H1 (cell line): ENCODE results near the gene RHOBTB1. TPM values are rescaled to one million over a fixed set of nuclear protein-coding genes. Genes with fewer than 3 reads are reported as not detected.
A peak's percentile ranks its signal among the peaks of the same experiment; 100 is the strongest.

Experiments used
- CTCF ChIA-PET: fragments of 300-600 bp; sonication (Branson Sonifier 250); formaldehyde crosslinking; loops from one replicate; lab custom pipeline; 2021; ENCODE audit not compliant: partially characterized antibody; lab: Charles Lee
- POLR2A ChIA-PET: fragments of 300-600 bp; sonication (Branson Sonifier 250); formaldehyde crosslinking; loops from one replicate; lab custom pipeline; 2021; ENCODE audit warnings: inconsistent platforms; ENCODE audit not compliant: partially characterized antibody; lab: Charles Lee
- DNase-seq, 2 experiments: peaks; one replicate each; pipeline versions ENCODE4 v3.0.0 to v3.0.0-alpha.2; 2010 to 2022; ENCODE audit warnings: low spot score in 2 of 2, low read depth in 1 of 2, mixed read lengths in 1 of 2
- FAIRE-seq: peaks from 2 replicates; lab custom pipeline; 2011; peaks lifted over from hg19 to GRCh38; lab: Jason Lieb, UNC
- H2AFZ ChIP-seq: 2 replicates; pipeline ENCODE4 v1.8.1; 2012; ENCODE audit warnings: low read length, inconsistent platforms
- H2AK5ac ChIP-seq: 2 replicates; pipeline ENCODE4 v1.6.1; 2013; ENCODE audit warnings: low read depth, low read length
- H2BK120ac ChIP-seq: replicated peaks from 2 replicates; pipeline ENCODE3; 2013; ENCODE audit warnings: low read depth, low read length, inconsistent platforms
- H2BK12ac ChIP-seq: 2 replicates; pipeline ENCODE4 v1.6.1; 2013; ENCODE audit warnings: low read depth, low read length
- H2BK15ac ChIP-seq: 2 replicates; pipeline ENCODE4 v1.6.1; 2013; ENCODE audit warnings: low read length
- H2BK20ac ChIP-seq: 2 replicates; pipeline ENCODE4 v1.6.1; 2013; ENCODE audit warnings: low read length
- H2BK5ac ChIP-seq: 2 replicates; pipeline ENCODE4 v1.6.1; 2013; ENCODE audit warnings: low read depth, low read length
- H3K14ac ChIP-seq: 2 replicates; pipeline ENCODE4 v1.6.1; 2013; ENCODE audit warnings: inconsistent platforms; ENCODE audit not compliant: insufficient read length
- H3K18ac ChIP-seq: 2 replicates; pipeline ENCODE4 v1.6.1; 2013; ENCODE audit warnings: low read length; ENCODE audit errors: extremely low read depth
- H3K23ac ChIP-seq: 2 replicates; pipeline ENCODE4 v1.6.1; 2013; ENCODE audit warnings: inconsistent platforms; ENCODE audit not compliant: insufficient read length
- H3K23me2 ChIP-seq: 2 replicates; pipeline ENCODE4 v1.6.1; 2013; ENCODE audit warnings: low read depth, low read length
- H3K27ac ChIP-seq: 2 replicates; pipeline ENCODE4 v1.6.1; 2011; ENCODE audit warnings: low read depth, low read length, inconsistent platforms
- H3K27me3 ChIP-seq, 4 experiments: replicated peaks in 1 of 4; 1 replicate in 1 of 4; 2 replicates in 3 of 4; pipeline versions ENCODE4 v1.6.1 to v1.8.1; 2011 to 2013; ENCODE audit warnings: low read length in 3 of 4, mild to moderate bottlenecking in 3 of 4, inconsistent platforms in 2 of 4, mixed read lengths in 2 of 4, moderate library complexity in 1 of 4; ENCODE audit not compliant: control insufficient read depth in 3 of 4, insufficient read depth in 3 of 4; ENCODE audit errors: extremely low read depth in 1 of 4
- H3K36me3 ChIP-seq, 4 experiments: 2 replicates each; pipeline versions ENCODE4 v1.6.1 to v1.8.1; 2011 to 2013; ENCODE audit warnings: mild to moderate bottlenecking in 4 of 4, low read length in 3 of 4, moderate library complexity in 2 of 4, control low read depth in 1 of 4, inconsistent platforms in 1 of 4; ENCODE audit not compliant: insufficient read depth in 4 of 4, control insufficient read depth in 2 of 4
- H3K4ac ChIP-seq: replicated peaks from 2 replicates; pipeline ENCODE3; 2013; ENCODE audit warnings: low read length, low read depth, mixed read lengths, inconsistent platforms; ENCODE audit not compliant: insufficient read length
- H3K4me1 ChIP-seq, 4 experiments: replicated peaks in 1 of 4; 1 replicate in 1 of 4; 2 replicates in 3 of 4; pipeline versions ENCODE4 v1.6.1 to v1.8.1; 2011 to 2013; ENCODE audit warnings: low read length in 3 of 4, inconsistent platforms in 2 of 4, mixed read lengths in 1 of 4; ENCODE audit not compliant: insufficient read depth in 4 of 4, control insufficient read depth in 3 of 4
- H3K4me2 ChIP-seq, 2 experiments: 2 replicates each; pipeline versions ENCODE4 v1.6.1 to v1.8.1; 2011 to 2013; ENCODE audit warnings: low read depth in 2 of 2, low read length in 2 of 2, control low read depth in 1 of 2, inconsistent platforms in 1 of 2, mild to moderate bottlenecking in 1 of 2; ENCODE audit not compliant: insufficient read depth in 1 of 2
- H3K4me3 ChIP-seq, 4 experiments: fragments of 200-600, 300-600 bp in 1 of 4; sonication (generic), shearing (Covaris generic), sonication (Bioruptor Twin) in 1 of 4; 2 replicates each; pipeline versions ENCODE4 v1.5.1 to v1.8.1; 2011 to 2016; ENCODE audit warnings: low read length in 4 of 4, low read depth in 3 of 4, control low read depth in 2 of 4, inconsistent platforms in 2 of 4, mild to moderate bottlenecking in 2 of 4, mixed read lengths in 1 of 4, moderate library complexity in 1 of 4; ENCODE audit not compliant: insufficient read depth in 2 of 4; ENCODE audit errors: extremely low read depth in 1 of 4
- H3K56ac ChIP-seq: replicated peaks from 2 replicates; pipeline ENCODE3; 2013; ENCODE audit warnings: low read depth, mild to moderate bottlenecking, mixed read lengths, low read length, inconsistent platforms; ENCODE audit not compliant: insufficient read length
- H3K79me1 ChIP-seq: 2 replicates; pipeline ENCODE4 v1.6.1; 2013; ENCODE audit warnings: low read depth, low read length, control low read depth
- H3K79me2 ChIP-seq, 2 experiments: 2 replicates each; pipeline versions ENCODE4 v1.6.1 to v1.8.1; 2012 to 2013; ENCODE audit warnings: low read length in 2 of 2, mild to moderate bottlenecking in 2 of 2, inconsistent platforms in 1 of 2; ENCODE audit not compliant: insufficient read depth in 2 of 2, control insufficient read depth in 1 of 2
- H3K9ac ChIP-seq, 4 experiments: replicated peaks in 1 of 4; 1 replicate in 1 of 4; 2 replicates in 3 of 4; pipeline versions ENCODE4 v1.6.1 to v1.8.1; 2011 to 2013; ENCODE audit warnings: low read depth in 3 of 4, low read length in 3 of 4, control low read depth in 2 of 4, mild to moderate bottlenecking in 2 of 4, moderate library complexity in 2 of 4, inconsistent platforms in 1 of 4; ENCODE audit errors: extremely low read depth in 1 of 4
- H3K9me3 ChIP-seq, 2 experiments: 2 replicates each; pipeline versions ENCODE4 v1.6.1 to v1.8.1; 2012 to 2013; ENCODE audit warnings: mild to moderate bottlenecking in 2 of 2, moderate library complexity in 2 of 2, control low read depth in 1 of 2, inconsistent platforms in 1 of 2, low read depth in 1 of 2, low read length in 1 of 2, mixed read lengths in 1 of 2; ENCODE audit not compliant: insufficient read depth in 2 of 2
- H4K20me1 ChIP-seq, 2 experiments: replicated peaks in 1 of 2; 2 replicates each; pipeline versions ENCODE3 to v1.8.1; 2011 to 2013; ENCODE audit warnings: inconsistent platforms in 2 of 2, low read length in 2 of 2, mild to moderate bottlenecking in 1 of 2; ENCODE audit not compliant: insufficient read depth in 2 of 2, control insufficient read depth in 1 of 2
- H4K5ac ChIP-seq: 2 replicates; pipeline ENCODE4 v1.6.1; 2013; ENCODE audit warnings: low read length, low read depth, mixed read lengths, inconsistent platforms; ENCODE audit not compliant: insufficient read length
- H4K8ac ChIP-seq: 2 replicates; pipeline ENCODE4 v1.8.0; 2013; ENCODE audit warnings: mild to moderate bottlenecking, moderate library complexity, low read length, inconsistent platforms; ENCODE audit not compliant: insufficient read depth; ENCODE audit errors: extremely low read depth
- H4K91ac ChIP-seq: replicated peaks from 2 replicates; pipeline ENCODE3; 2013; ENCODE audit warnings: low read length, mixed read lengths, inconsistent platforms; ENCODE audit not compliant: insufficient read length
- CBX8 ChIP-seq: fragments of 300-800, 300-1000 bp; sonication (generic); IDR thresholded peaks from 2 replicates; pipeline ENCODE4 v1.7.1; 2016; ENCODE audit warnings: low read depth, low read length, borderline replicate concordance
- RAD21 ChIP-seq, 2 experiments: IDR thresholded peaks in 1 of 2; conservative IDR thresholded peaks in 1 of 2; 2 replicates each; pipeline ENCODE4 v1.6.1; 2011; ENCODE audit warnings: low read depth in 2 of 2, low read length in 2 of 2, improper control_type of control experiment in 1 of 2, inconsistent platforms in 1 of 2, mild to moderate bottlenecking in 1 of 2, moderate library complexity in 1 of 2
- SP4 ChIP-seq: IDR thresholded peaks from 2 replicates; pipeline ENCODE4 v1.6.1; 2012; ENCODE audit warnings: low read length, inconsistent platforms
- WGBS, 2 experiments: shearing (Covaris generic) in 1 of 2; methylation state at CpG; one replicate each; pipeline versions ENCODE4 v1.1.6 to v1.1.7; 2013 to 2015; ENCODE audit warnings: low lambda C conversion rate in 2 of 2, mixed read lengths in 2 of 2, inconsistent platforms in 1 of 2, low coverage in 1 of 2, missing lambda C conversion rate in 1 of 2; ENCODE audit not compliant: insufficient replicate concordance in 2 of 2, insufficient coverage in 1 of 2, insufficient read length in 1 of 2; ENCODE audit errors: extremely low coverage in 1 of 2, missing lambda C conversion rate in 1 of 2; 5-methylcytosine and 5-hydroxymethylcytosine counted together
- polyA plus RNA-seq, 7 experiments: library from polyadenylated mRNA; depleted of rRNA in 3 of 7; stranded (reverse) in 5 of 7; unstranded in 2 of 7; fragments of >200 nt in 5 of 7; fragments of 200-250 nt in 2 of 7; gene quantifications; 1 replicate in 5 of 7; 2 replicates in 1 of 7; 4 replicates in 1 of 7; pipeline versions ENCODE4 v1.2.1 to v1.2.3, GENCODE V29; 2011 to 2013; ENCODE audit warnings: missing spikeins in 2 of 7, mixed read lengths in 2 of 7
- total RNA-seq: library from RNA; stranded (reverse); fragmentation: NEBNext Ultra II Directional; extraction: Animal tissue kit (Norgen Biotek cat#: 25700); gene quantifications from 2 replicates; pipeline ENCODE4 v1.2.1, GENCODE V29; 2021

The RHOBTB1 gene
- total and polyA plus RNA-seq, 2 of the 8 experiments (the other 6 are each of a cell fraction or from before 2014, with no cell fraction given), result 6.1 to 7.4 TPM

DNA sequence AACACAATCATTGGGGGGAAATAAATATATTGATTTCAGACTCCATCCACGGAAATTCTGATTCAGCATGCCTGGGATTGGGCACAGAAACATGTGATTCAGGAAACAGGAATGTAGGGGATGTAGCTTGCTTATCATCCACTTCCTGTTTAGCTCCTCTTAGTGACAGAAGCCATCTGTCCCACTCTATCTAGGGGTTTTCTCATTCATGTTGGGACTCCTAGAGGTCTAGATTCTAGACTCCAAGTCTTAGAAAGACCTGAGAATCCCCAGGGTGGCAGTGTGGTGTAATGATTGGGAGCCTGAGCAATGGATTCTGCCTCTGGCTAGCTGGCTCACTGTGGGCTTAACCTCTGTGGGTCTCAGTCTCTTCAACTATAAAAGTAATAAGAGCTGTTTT is 97.8 kb downstream of the RHOBTB1 start:
- no peak overlapping the region for H4K8ac ChIP-seq
- WGBS, 2 experiments, result 95% methylated on average over 1 of the region's 1 CpG; no CpG with 5 or more reads in 1 of the 2 experiments
- H3K23me2 ChIP-seq, result no peaks in the 10 kb centered on the region
- no peak overlapping the region for H3K9ac ChIP-seq
- H3K79me1 ChIP-seq, result no peaks in the 10 kb centered on the region
- H2BK12ac ChIP-seq, result no peak overlapping the region
- no peak overlapping the region for H3K23ac ChIP-seq
- H2BK20ac ChIP-seq, result no peak overlapping the region
- no peak overlapping the region for H2BK5ac ChIP-seq
- no peaks in the 10 kb centered on the region for H3K27me3 ChIP-seq
- FAIRE-seq (no peak), DNase-seq (no peak)
- no peaks in the 10 kb centered on the region for H3K36me3 ChIP-seq
- no peak overlapping the region for H3K27ac ChIP-seq
- H4K91ac ChIP-seq, result no peak overlapping the region
- no peak overlapping the region for H3K18ac ChIP-seq
- no peak overlapping the region for H2BK120ac ChIP-seq
- no peak overlapping the region for H2AK5ac ChIP-seq
- CTCF ChIA-PET, result interaction anchor here (0.5 to 2.4 kb wide), 4 partner anchors 25 to 734 kb away, joined by 3 to 7 read pairs (median 3); no protein-coding TSS in a partner anchor
- no peaks in the 10 kb centered on the region for H3K79me2 ChIP-seq
- no peak overlapping the region for H3K14ac ChIP-seq
- H3K4ac ChIP-seq, result no peak overlapping the region
- no peak overlapping the region for H3K4me3 ChIP-seq
- H4K5ac ChIP-seq, result no peak overlapping the region
- no peak overlapping the region for H2AFZ ChIP-seq
- H3K9me3 ChIP-seq, result peaks cover 0 to 2% of the 10 kb centered on the region in 2 experiments; a peak in 1 of 4 replicates
- POLR2A ChIA-PET, result no interaction called here
- H2BK15ac ChIP-seq, result no peak overlapping the region
- H3K4me2 ChIP-seq, result no peak overlapping the region
- H3K56ac ChIP-seq, result no peak overlapping the region
- H3K4me1 ChIP-seq, result no peaks in the 10 kb centered on the region
- no peaks in the 10 kb centered on the region for H4K20me1 ChIP-seq
- TF ChIP-seq CBX8, result no peak
- peak; percentile 42 to 55 for TF ChIP-seq RAD21 (IDR thresholded peaks at IDR 0.05 in 1 of 2, conservative IDR thresholded peaks at IDR 0.05 in 1 of 2; ENCODE audit: low read depth in 2 of 2, low read length in 2 of 2)
- TF ChIP-seq SP4, result no peak
